ENCODE results near the gene GALNT18.
A peak's percentile ranks its signal among the peaks of the same experiment; 100 is the strongest.

The GALNT18 gene

GRCh38 chr11:11512502-11512901 lies 109.3 kb downstream of the GALNT18 start:
- H3K79me1 ChIP-seq (ENCODE audit: low read depth, low read length), result no peaks in the 10 kb centered on the region
- no peaks in the 10 kb centered on the region for H3K36me3 ChIP-seq (replicated peaks in 1 of 2; ENCODE audit: control insufficient read depth in 2 of 2, insufficient read depth in 2 of 2, low read length in 2 of 2)
- no peaks in the 10 kb centered on the region for H3K27me3 ChIP-seq (ENCODE audit: control insufficient read depth in 3 of 3, insufficient read depth in 3 of 3, low read depth in 1 of 3, low read length in 3 of 3)
- no peak overlapping the region for H3K27ac ChIP-seq (replicated peaks; ENCODE audit: low read length)
- H2BK15ac ChIP-seq (ENCODE audit: low read length), result no peak overlapping the region
- no peak overlapping the region for H3K18ac ChIP-seq (ENCODE audit: low read length)
- H2BK12ac ChIP-seq (ENCODE audit: low read length), result no peak overlapping the region
- no peak overlapping the region for H2AK5ac ChIP-seq (ENCODE audit: low read depth, low read length)
- H4K8ac ChIP-seq (ENCODE audit: low read depth, low read length), result no peak overlapping the region
- H3K9me3 ChIP-seq (replicated peaks in 1 of 2; ENCODE audit: control insufficient read depth in 2 of 2, insufficient read depth in 1 of 2, low read depth in 1 of 2, low read length in 2 of 2), result no peaks in the 10 kb centered on the region
- no peak overlapping the region for H2AFZ ChIP-seq (ENCODE audit: low read length)
- H2BK120ac ChIP-seq (ENCODE audit: low read depth, low read length), result no peak overlapping the region
- H3K4me3 ChIP-seq (ENCODE audit: low read length in 2 of 2), result no peak overlapping the region
- WGBS, 2 donors (ENCODE audit: extremely low coverage in 2 of 2, insufficient read length in 2 of 2, insufficient replicate concordance in 1 of 2), result no CpG with 5 or more reads among the region's 6 CpGs
- H3K4ac ChIP-seq (ENCODE audit: low read length), result no peak overlapping the region
- DNase-seq (ENCODE audit: low spot score), result no peak
- no peak overlapping the region for H3K9ac ChIP-seq (ENCODE audit: low read depth, low read length, poor library complexity)
- no peak overlapping the region for H2BK5ac ChIP-seq (ENCODE audit: low read length)
- H3K14ac ChIP-seq (ENCODE audit: low read length), result no peak overlapping the region
- no peak overlapping the region for H4K91ac ChIP-seq (ENCODE audit: low read depth, low read length, poor library complexity)
- H3K4me1 ChIP-seq (ENCODE audit: control insufficient read depth in 2 of 2, insufficient read depth in 1 of 2, low read depth in 1 of 2, low read length in 2 of 2), result peaks cover 2 to 33% of the 10 kb centered on the region in 2 donors
- H3K23ac ChIP-seq (ENCODE audit: low read depth, low read length, poor library complexity), result no peak overlapping the region
- no peak overlapping the region for H3K4me2 ChIP-seq (ENCODE audit: insufficient read depth, low read length, poor library complexity, severe bottlenecking)

GRCh38 chr11:11512090-11512489 lies 109.7 kb downstream of the GALNT18 start:
- Histone ChIP-seq H3K27ac (replicated peaks; ENCODE audit: low read length) (no peak overlapping the region), H3K14ac (ENCODE audit: low read length) (peak overlapping the region; percentile 72), H3K9me3 (replicated peaks in 1 of 2; ENCODE audit: control insufficient read depth in 2 of 2, insufficient read depth in 1 of 2, low read depth in 1 of 2, low read length in 2 of 2) (no peaks in the 10 kb centered on the region), H4K91ac (ENCODE audit: low read depth, low read length, poor library complexity) (no peak overlapping the region), H3K36me3 (replicated peaks in 1 of 2; ENCODE audit: control insufficient read depth in 2 of 2, insufficient read depth in 2 of 2, low read length in 2 of 2) (no peaks in the 10 kb centered on the region), H3K4me3 (ENCODE audit: low read length in 2 of 2) (no peak overlapping the region), H3K4me1 (ENCODE audit: control insufficient read depth in 2 of 2, insufficient read depth in 1 of 2, low read depth in 1 of 2, low read length in 2 of 2) (peaks cover 2 to 33% of the 10 kb centered on the region in 2 donors), H3K23ac (ENCODE audit: low read depth, low read length, poor library complexity) (no peak overlapping the region), H2BK5ac (ENCODE audit: low read length) (no peak overlapping the region), H4K8ac (ENCODE audit: low read depth, low read length) (no peak overlapping the region), H2AK5ac (ENCODE audit: low read depth, low read length) (no peak overlapping the region), H2BK120ac (ENCODE audit: low read depth, low read length) (no peak overlapping the region), H2BK15ac (ENCODE audit: low read length) (no peak overlapping the region), H3K4me2 (ENCODE audit: insufficient read depth, low read length, poor library complexity, severe bottlenecking) (no peak overlapping the region), H2AFZ (ENCODE audit: low read length) (no peak overlapping the region), H3K4ac (ENCODE audit: low read length) (no peak overlapping the region), H3K27me3 (ENCODE audit: control insufficient read depth in 3 of 3, insufficient read depth in 3 of 3, low read depth in 1 of 3, low read length in 3 of 3) (no peaks in the 10 kb centered on the region), H3K9ac (ENCODE audit: low read depth, low read length, poor library complexity) (no peak overlapping the region), H3K79me1 (ENCODE audit: low read depth, low read length) (no peaks in the 10 kb centered on the region), H3K18ac (ENCODE audit: low read length) (no peak overlapping the region), H2BK12ac (ENCODE audit: low read length) (no peak overlapping the region)
- WGBS, 2 donors (ENCODE audit: extremely low coverage in 2 of 2, insufficient read length in 2 of 2, insufficient replicate concordance in 1 of 2), result no CpG with 5 or more reads among the region's 6 CpGs
- no peak for DNase-seq (ENCODE audit: low spot score)

GRCh38 chr11:11510939-11511338 lies 110.9 kb downstream of the GALNT18 start:
- no peaks in the 10 kb centered on the region for H3K36me3 ChIP-seq (replicated peaks in 1 of 2; ENCODE audit: control insufficient read depth in 2 of 2, insufficient read depth in 2 of 2, low read length in 2 of 2)
- no peaks in the 10 kb centered on the region for H3K27me3 ChIP-seq (ENCODE audit: control insufficient read depth in 3 of 3, insufficient read depth in 3 of 3, low read depth in 1 of 3, low read length in 3 of 3)
- H3K14ac ChIP-seq (ENCODE audit: low read length), result no peak overlapping the region
- H2AK5ac ChIP-seq (ENCODE audit: low read depth, low read length), result no peak overlapping the region
- no peak overlapping the region for H3K9ac ChIP-seq (ENCODE audit: low read depth, low read length, poor library complexity)
- WGBS, 2 donors (ENCODE audit: extremely low coverage in 2 of 2, insufficient read length in 2 of 2, insufficient replicate concordance in 1 of 2), result no CpG with 5 or more reads among the region's 10 CpGs
- H2BK15ac ChIP-seq (ENCODE audit: low read length), result no peak overlapping the region
- H3K4me3 ChIP-seq (ENCODE audit: low read length in 2 of 2), result no peak overlapping the region
- H4K8ac ChIP-seq (ENCODE audit: low read depth, low read length), result no peak overlapping the region
- H3K4me2 ChIP-seq (ENCODE audit: insufficient read depth, low read length, poor library complexity, severe bottlenecking), result no peak overlapping the region
- H4K91ac ChIP-seq (ENCODE audit: low read depth, low read length, poor library complexity), result no peak overlapping the region
- H3K9me3 ChIP-seq (replicated peaks in 1 of 2; ENCODE audit: control insufficient read depth in 2 of 2, insufficient read depth in 1 of 2, low read depth in 1 of 2, low read length in 2 of 2), result no peaks in the 10 kb centered on the region
- H2BK120ac ChIP-seq (ENCODE audit: low read depth, low read length), result no peak overlapping the region
- peaks cover 2 to 33% of the 10 kb centered on the region in 2 donors for H3K4me1 ChIP-seq (ENCODE audit: control insufficient read depth in 2 of 2, insufficient read depth in 1 of 2, low read depth in 1 of 2, low read length in 2 of 2)
- H3K79me1 ChIP-seq (ENCODE audit: low read depth, low read length), result no peaks in the 10 kb centered on the region
- no peak overlapping the region for H3K23ac ChIP-seq (ENCODE audit: low read depth, low read length, poor library complexity)
- H2BK5ac ChIP-seq (ENCODE audit: low read length), result no peak overlapping the region
- no peak overlapping the region for H3K4ac ChIP-seq (ENCODE audit: low read length)
- H2BK12ac ChIP-seq (ENCODE audit: low read length), result no peak overlapping the region
- peak overlapping the region; percentile 37 for H2AFZ ChIP-seq (ENCODE audit: low read length)
- H3K27ac ChIP-seq (replicated peaks; ENCODE audit: low read length), result peak overlapping the region; percentile 13
- DNase-seq (ENCODE audit: low spot score), result peak; percentile 47
- no peak overlapping the region for H3K18ac ChIP-seq (ENCODE audit: low read length)

- DNase-seq (ENCODE audit: low spot score), result no peak
- no peak overlapping the region for H2BK12ac ChIP-seq (ENCODE audit: low read length)
- H3K4me3 ChIP-seq (ENCODE audit: low read length in 2 of 2), result no peak overlapping the region
- H4K8ac ChIP-seq (ENCODE audit: low read depth, low read length), result no peak overlapping the region
- no CpG with 5 or more reads among the region's 3 CpGs for WGBS, 2 donors (ENCODE audit: extremely low coverage in 2 of 2, insufficient read length in 2 of 2, insufficient replicate concordance in 1 of 2)
- H2BK5ac ChIP-seq (ENCODE audit: low read length), result no peak overlapping the region
- no peak overlapping the region for H3K4ac ChIP-seq (ENCODE audit: low read length)
- H2AFZ ChIP-seq (ENCODE audit: low read length), result no peak overlapping the region
- no peak overlapping the region for H4K91ac ChIP-seq (ENCODE audit: low read depth, low read length, poor library complexity)
- H2AK5ac ChIP-seq (ENCODE audit: low read depth, low read length), result no peak overlapping the region
- H3K18ac ChIP-seq (ENCODE audit: low read length), result no peak overlapping the region
- no peak overlapping the region for H3K27ac ChIP-seq (replicated peaks; ENCODE audit: low read length)
- peaks cover 0 to 18% of the 10 kb centered on the region in 2 donors for H3K4me1 ChIP-seq (ENCODE audit: control insufficient read depth in 2 of 2, insufficient read depth in 1 of 2, low read depth in 1 of 2, low read length in 2 of 2)
- no peaks in the 10 kb centered on the region for H3K36me3 ChIP-seq (replicated peaks in 1 of 2; ENCODE audit: control insufficient read depth in 2 of 2, insufficient read depth in 2 of 2, low read length in 2 of 2)
- no peak overlapping the region for H3K4me2 ChIP-seq (ENCODE audit: insufficient read depth, low read length, poor library complexity, severe bottlenecking)
- H2BK15ac ChIP-seq (ENCODE audit: low read length), result no peak overlapping the region
- no peaks in the 10 kb centered on the region for H3K27me3 ChIP-seq (ENCODE audit: control insufficient read depth in 3 of 3, insufficient read depth in 3 of 3, low read depth in 1 of 3, low read length in 3 of 3)
- H2BK120ac ChIP-seq (ENCODE audit: low read depth, low read length), result no peak overlapping the region
- no peak overlapping the region for H3K9ac ChIP-seq (ENCODE audit: low read depth, low read length, poor library complexity)
- no peaks in the 10 kb centered on the region for H3K9me3 ChIP-seq (replicated peaks in 1 of 2; ENCODE audit: control insufficient read depth in 2 of 2, insufficient read depth in 1 of 2, low read depth in 1 of 2, low read length in 2 of 2)
- no peak overlapping the region for H3K23ac ChIP-seq (ENCODE audit: low read depth, low read length, poor library complexity)
- H3K14ac ChIP-seq (ENCODE audit: low read length), result no peak overlapping the region
- H3K79me1 ChIP-seq (ENCODE audit: low read depth, low read length), result no peaks in the 10 kb centered on the region
These were observed 116.1 kb downstream of the GALNT18 start for GRCh38 chr11:11505692-11506091.

All from neuronal stem cell (in vitro differentiated cells).